Neural crest cell (in vitro differentiated cells): ENCODE measurements around the gene KIF3A. TPM values are rescaled to one million over a fixed set of nuclear protein-coding genes. Genes with fewer than 3 reads are reported as not detected.
"Not testable (repeated sequence)": the region's sequence is repeated elsewhere in the genome, so short reads cannot be mapped to it uniquely, and the experiment has no call there.

Experiments
- DNase-seq: peaks from one replicate; pipeline ENCODE4 v3.0.0; 2021; ENCODE audit warnings: low read depth, mixed read lengths, low spot score
- H3K27ac Mint-ChIP-seq: one replicate; pipeline ENCODE4 v1.8.0; 2021; ENCODE audit warnings: mild to moderate bottlenecking, mixed read lengths; ENCODE audit not compliant: unreplicated experiment
- H3K27me3 Mint-ChIP-seq: 2 replicates; pipeline ENCODE4 v1.8.0; 2021; ENCODE audit warnings: low read depth, mild to moderate bottlenecking, mixed read lengths
- H3K36me3 Mint-ChIP-seq: 2 replicates; pipeline ENCODE4 v1.8.0; 2021; ENCODE audit warnings: low read depth, mild to moderate bottlenecking, mixed read lengths
- H3K4me1 Mint-ChIP-seq: 2 replicates; pipeline ENCODE4 v1.8.0; 2021; ENCODE audit warnings: mixed read lengths
- H3K4me3 Mint-ChIP-seq: one replicate; pipeline ENCODE4 v1.8.0; 2021; ENCODE audit warnings: mild to moderate bottlenecking, mixed read lengths
- H3K9me3 Mint-ChIP-seq: 2 replicates; pipeline ENCODE4 v1.8.0; 2021; ENCODE audit warnings: mixed read lengths
- CTCF ChIP-seq: fragments of 200-600 bp; sonication (generic); conservative IDR thresholded peaks from 2 replicates; pipeline ENCODE4 v1.5.0; 2021; ENCODE audit warnings: antibody characterized with exemption, mild to moderate bottlenecking
- total RNA-seq: library from RNA; stranded (reverse); gene quantifications from 2 replicates; pipeline ENCODE4 v1.2.1, GENCODE V29; 2021

Gene KIF3A
- total RNA-seq, 1 donor from 2014 or later: 23.8 TPM

- H3K9me3 Mint-ChIP-seq: no peaks in the 10 kb centered on the region
- no peaks in the 10 kb centered on the region for H3K27me3 Mint-ChIP-seq
- DNase-seq: no peak
- peaks cover 20% of the 10 kb centered on the region for H3K36me3 Mint-ChIP-seq
- TF ChIP-seq CTCF: no peak
- H3K27ac Mint-ChIP-seq: no peak overlapping the region
- H3K4me3 Mint-ChIP-seq: no peak overlapping the region
- H3K4me1 Mint-ChIP-seq: no peaks in the 10 kb centered on the region
Observed at GRCh38 chr5:132704875-132705274, 32.5 kb downstream of the KIF3A start.

DNA sequence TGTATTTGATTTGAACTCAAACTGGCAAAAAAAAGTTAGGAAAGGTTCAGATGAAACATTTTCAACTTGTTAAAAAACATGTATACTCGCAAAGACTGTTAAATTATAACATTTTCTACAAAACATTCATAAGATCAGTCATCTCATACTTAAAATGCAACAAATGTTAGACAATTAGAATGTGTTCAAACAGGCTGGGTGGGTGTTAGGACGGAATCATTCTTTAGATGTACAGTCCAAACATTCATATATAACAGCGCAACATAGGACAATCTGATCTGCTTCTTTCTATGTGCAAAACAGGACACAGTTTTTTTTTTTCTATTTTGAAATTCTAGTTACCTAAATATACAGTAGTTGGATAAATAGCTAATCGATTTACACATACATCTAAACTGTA is 41.4 kb downstream of the KIF3A start:
- Mint-ChIP-seq H3K36me3 (peaks cover 18% of the 10 kb centered on the region), H3K9me3 (no peaks in the 10 kb centered on the region), H3K27me3 (no peaks in the 10 kb centered on the region), H3K4me3 (no peak overlapping the region), H3K4me1 (no peaks in the 10 kb centered on the region), H3K27ac (no peak overlapping the region)
- TF ChIP-seq CTCF: no peak
- no peak for DNase-seq

GRCh38 chr5:132692632-132692967 is 44.7 kb downstream of the KIF3A start:
- Mint-ChIP-seq H3K4me1 (no peaks in the 10 kb centered on the region), H3K9me3 (no peaks in the 10 kb centered on the region), H3K4me3 (no peak overlapping the region), H3K27me3 (no peaks in the 10 kb centered on the region), H3K36me3 (peaks cover 3% of the 10 kb centered on the region), H3K27ac (no peak overlapping the region)
- DNase-seq: no peak
- TF ChIP-seq CTCF: no peak

DNA sequence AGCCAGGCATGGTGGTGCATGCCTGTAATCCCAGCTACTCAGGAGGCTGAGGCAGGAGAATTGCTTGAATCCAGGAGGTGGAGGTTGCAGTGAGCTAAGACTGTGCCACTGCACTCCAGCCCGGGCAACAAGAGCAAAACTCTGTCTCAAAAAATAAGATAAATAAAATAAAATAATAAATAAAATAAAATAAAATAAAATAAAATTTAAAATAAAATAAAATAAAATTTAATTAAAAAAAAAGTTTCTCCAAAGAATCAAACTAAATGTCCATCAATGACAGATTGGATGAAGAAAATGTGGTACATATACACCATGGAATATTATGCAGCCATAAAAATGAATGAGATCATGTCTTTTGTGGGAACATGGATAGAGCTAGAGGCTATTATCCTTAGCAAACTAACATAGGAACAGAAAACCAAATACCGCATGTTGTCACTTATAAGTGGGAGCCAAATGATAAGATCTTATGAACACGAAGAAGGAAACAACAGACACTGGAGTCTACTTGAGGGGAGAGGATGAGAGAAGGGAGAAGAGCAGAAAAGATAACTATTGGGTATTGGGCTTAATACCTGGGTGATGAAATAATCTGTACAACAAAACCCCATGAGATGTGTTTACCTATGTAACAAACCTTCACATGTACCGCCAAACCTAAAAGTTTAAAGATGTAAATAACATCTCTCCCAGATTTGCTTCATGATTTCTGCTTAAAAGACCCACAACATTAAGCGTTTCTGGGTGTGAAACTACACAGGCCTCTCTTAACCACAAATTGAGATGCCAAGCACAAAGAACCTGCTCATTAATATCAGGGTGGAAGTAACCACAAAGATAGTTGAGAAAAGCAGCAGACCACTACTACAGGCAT is 45.4 kb downstream of the KIF3A start:
- H3K27ac Mint-ChIP-seq, H3K9me3 Mint-ChIP-seq, H3K27me3 Mint-ChIP-seq, DNase-seq, H3K4me1 Mint-ChIP-seq, H3K36me3 Mint-ChIP-seq, H3K4me3 Mint-ChIP-seq: not testable (repeated sequence)

GRCh38 chr5:132690156-132690555 is 47.2 kb downstream of the KIF3A start:
- H3K27ac Mint-ChIP-seq: no peak overlapping the region
- H3K4me1 Mint-ChIP-seq: no peaks in the 10 kb centered on the region
- no peak overlapping the region for H3K4me3 Mint-ChIP-seq
- no peak for TF ChIP-seq CTCF
- no peak for DNase-seq
- peaks cover 3% of the 10 kb centered on the region for H3K36me3 Mint-ChIP-seq
- H3K9me3 Mint-ChIP-seq: no peaks in the 10 kb centered on the region
- no peaks in the 10 kb centered on the region for H3K27me3 Mint-ChIP-seq

GRCh38 chr5:132689513-132689912 is 47.8 kb downstream of the KIF3A start:
- DNase-seq: no peak
- Mint-ChIP-seq H3K36me3 (peaks cover 3% of the 10 kb centered on the region), H3K9me3 (no peaks in the 10 kb centered on the region), H3K4me3 (no peak overlapping the region), H3K27me3 (no peaks in the 10 kb centered on the region), H3K4me1 (no peaks in the 10 kb centered on the region), H3K27ac (no peak overlapping the region)
- no peak for TF ChIP-seq CTCF
